ENCODE measurements around the gene TNFSF12.

TNFSF12 gene

DNA sequence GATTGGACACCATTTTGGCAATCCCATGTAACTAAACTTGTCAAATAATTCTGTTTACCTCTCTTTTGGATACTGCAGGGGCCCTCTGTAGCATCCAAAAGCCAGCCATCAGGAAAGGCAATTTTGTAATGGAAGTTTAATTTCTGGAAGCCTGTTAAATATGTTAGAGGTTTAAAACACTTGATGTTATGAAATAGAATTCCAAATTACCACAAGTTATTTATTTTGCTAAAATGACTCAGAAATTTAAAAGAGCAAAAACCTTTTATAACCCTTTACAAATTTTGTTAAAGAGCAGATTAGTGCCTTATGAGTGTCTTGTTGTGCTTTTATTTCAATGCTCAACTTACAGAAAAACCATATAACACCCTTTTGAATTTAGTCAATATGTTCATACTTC lies 20.0 kb upstream of the TNFSF12 start:
- Histone ChIP-seq H3F3A (ENCODE audit: insufficient read depth) (no peaks in the 10 kb centered on the region), H3K27ac (ENCODE audit: low read depth, low read length) (no peak overlapping the region), H3K36me3 (ENCODE audit: low read length) (no peaks in the 10 kb centered on the region), H3K4me3 (ENCODE audit: insufficient read depth, low read length, poor library complexity, severe bottlenecking) (no peak overlapping the region), H2AFZ (ENCODE audit: low read depth, low read length, severe bottlenecking) (no peak overlapping the region), H3K4me2 (ENCODE audit: low read depth, low read length, poor library complexity, severe bottlenecking) (no peak overlapping the region), H3K9me2 (replicated peaks; ENCODE audit: insufficient read depth, low read length) (no peaks in the 10 kb centered on the region), H3K79me2 (ENCODE audit: insufficient read depth, low read length) (no peaks in the 10 kb centered on the region), H3K9ac (ENCODE audit: low read length) (no peak overlapping the region), H3K27me3 (ENCODE audit: low read length) (no peaks in the 10 kb centered on the region), H3K9me3 (ENCODE audit: insufficient read depth, low read length) (no peaks in the 10 kb centered on the region; the same call in 1 of the 2 replicates), H4K20me1 (ENCODE audit: low read depth, low read length) (no peaks in the 10 kb centered on the region)
- no peak for TF ChIP-seq EZH2phosphoT487 (conservative IDR thresholded peaks at IDR 0.05; ENCODE audit: low read length)
- TF ChIP-seq, protein P1, sequence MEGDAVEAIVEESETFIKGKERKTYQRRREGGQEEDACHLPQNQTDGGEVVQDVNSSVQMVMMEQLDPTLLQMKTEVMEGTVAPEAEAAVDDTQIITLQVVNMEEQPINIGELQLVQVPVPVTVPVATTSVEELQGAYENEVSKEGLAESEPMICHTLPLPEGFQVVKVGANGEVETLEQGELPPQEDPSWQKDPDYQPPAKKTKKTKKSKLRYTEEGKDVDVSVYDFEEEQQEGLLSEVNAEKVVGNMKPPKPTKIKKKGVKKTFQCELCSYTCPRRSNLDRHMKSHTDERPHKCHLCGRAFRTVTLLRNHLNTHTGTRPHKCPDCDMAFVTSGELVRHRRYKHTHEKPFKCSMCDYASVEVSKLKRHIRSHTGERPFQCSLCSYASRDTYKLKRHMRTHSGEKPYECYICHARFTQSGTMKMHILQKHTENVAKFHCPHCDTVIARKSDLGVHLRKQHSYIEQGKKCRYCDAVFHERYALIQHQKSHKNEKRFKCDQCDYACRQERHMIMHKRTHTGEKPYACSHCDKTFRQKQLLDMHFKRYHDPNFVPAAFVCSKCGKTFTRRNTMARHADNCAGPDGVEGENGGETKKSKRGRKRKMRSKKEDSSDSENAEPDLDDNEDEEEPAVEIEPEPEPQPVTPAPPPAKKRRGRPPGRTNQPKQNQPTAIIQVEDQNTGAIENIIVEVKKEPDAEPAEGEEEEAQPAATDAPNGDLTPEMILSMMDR (IDR thresholded peaks at IDR 0.05; ENCODE audit: insufficient read depth, low read length, poor library complexity, severe bottlenecking), result no peak

DNA sequence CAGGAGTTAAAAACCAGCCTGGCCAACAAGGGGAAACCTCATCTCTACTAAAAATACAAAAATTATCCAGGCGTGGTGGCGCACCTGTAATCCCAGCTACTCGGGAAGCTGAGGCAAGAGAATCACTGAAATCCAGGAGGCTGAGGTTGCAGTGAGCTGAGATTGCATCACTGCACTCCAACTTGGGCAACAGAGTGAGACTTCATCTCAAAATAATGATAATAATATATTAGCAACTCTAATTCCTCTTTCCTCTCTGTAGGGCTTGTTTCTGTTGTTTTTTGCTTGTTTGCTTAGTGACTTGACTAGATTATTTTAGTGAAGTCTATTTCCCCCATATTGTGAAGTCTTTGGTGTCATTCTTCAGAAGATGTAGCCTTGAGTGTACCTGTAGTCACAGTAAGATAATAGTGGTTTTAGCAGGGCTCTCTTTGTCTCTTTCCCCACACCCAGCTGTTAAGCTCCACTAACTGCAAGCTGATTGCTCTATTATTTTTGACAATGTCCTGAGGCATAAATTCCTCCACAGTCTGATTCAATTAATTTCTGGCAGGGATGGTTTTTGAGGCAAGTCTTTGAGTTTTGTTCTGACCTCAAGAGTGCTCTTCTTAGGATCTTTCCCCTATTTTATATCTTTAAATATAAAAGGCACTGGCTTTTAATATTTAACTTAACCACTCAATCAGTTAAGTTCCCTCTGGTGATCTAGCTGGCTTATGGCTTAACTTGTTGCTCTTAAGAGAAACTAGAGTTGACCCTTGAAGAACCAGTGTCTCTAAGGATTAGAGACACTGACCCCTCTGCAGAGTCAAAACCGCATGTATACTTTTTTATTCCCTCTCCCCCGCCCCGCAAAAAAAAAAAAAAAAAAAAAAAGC lies 18.6 kb upstream of the TNFSF12 start:
- Histone ChIP-seq H3K9me3 (ENCODE audit: insufficient read depth, low read length) (no peaks in the 10 kb centered on the region; the same call in 1 of the 2 replicates), H4K20me1 (ENCODE audit: low read depth, low read length) (no peaks in the 10 kb centered on the region), H3K36me3 (ENCODE audit: low read length) (no peaks in the 10 kb centered on the region), H3F3A (ENCODE audit: insufficient read depth) (no peaks in the 10 kb centered on the region), H3K4me2 (ENCODE audit: low read depth, low read length, poor library complexity, severe bottlenecking) (no peak overlapping the region), H3K79me2 (ENCODE audit: insufficient read depth, low read length) (no peaks in the 10 kb centered on the region), H3K4me3 (ENCODE audit: insufficient read depth, low read length, poor library complexity, severe bottlenecking) (no peak overlapping the region), H3K9me2 (replicated peaks; ENCODE audit: insufficient read depth, low read length) (no peaks in the 10 kb centered on the region), H3K27me3 (ENCODE audit: low read length) (no peaks in the 10 kb centered on the region), H2AFZ (ENCODE audit: low read depth, low read length, severe bottlenecking) (no peak overlapping the region), H3K9ac (ENCODE audit: low read length) (no peak overlapping the region), H3K27ac (ENCODE audit: low read depth, low read length) (no peak overlapping the region)
- no peak for TF ChIP-seq EZH2phosphoT487 (conservative IDR thresholded peaks at IDR 0.05; ENCODE audit: low read length)
- TF ChIP-seq, protein P1 (IDR thresholded peaks at IDR 0.05; ENCODE audit: insufficient read depth, low read length, poor library complexity, severe bottlenecking), result no peak

DNA sequence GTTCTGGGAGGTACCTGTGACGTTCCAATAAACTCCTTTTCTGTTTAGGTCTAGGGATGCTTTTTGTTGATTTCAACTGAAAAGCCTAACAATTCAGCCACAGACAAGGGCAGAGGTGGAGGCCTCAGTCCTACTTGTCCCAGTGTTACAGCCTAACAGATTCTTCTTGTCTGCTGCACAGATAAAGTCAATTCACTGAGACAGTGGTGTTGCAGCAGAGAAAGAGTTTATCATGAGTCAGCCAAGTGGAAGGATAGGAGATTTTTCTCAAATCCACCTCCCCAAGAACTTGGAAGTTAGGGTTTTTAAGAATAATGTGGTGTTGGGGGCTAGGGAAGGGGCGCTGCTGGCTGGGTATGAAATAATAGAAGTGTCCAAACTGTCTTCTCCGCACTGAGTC lies 10.8 kb upstream of the TNFSF12 start:
- peaks cover 14% of the 10 kb centered on the region; the same call in 1 of the 2 replicates for H3K9me3 ChIP-seq (ENCODE audit: insufficient read depth, low read length)
- H2AFZ ChIP-seq (ENCODE audit: low read depth, low read length, severe bottlenecking), result no peak overlapping the region
- H3K9me2 ChIP-seq (replicated peaks; ENCODE audit: insufficient read depth, low read length), result no peaks in the 10 kb centered on the region
- TF ChIP-seq, protein P1 (IDR thresholded peaks at IDR 0.05; ENCODE audit: insufficient read depth, low read length, poor library complexity, severe bottlenecking), result no peak
- TF ChIP-seq EZH2phosphoT487 (conservative IDR thresholded peaks at IDR 0.05; ENCODE audit: low read length), result no peak
- no peak overlapping the region for H3K9ac ChIP-seq (ENCODE audit: low read length)
- H4K20me1 ChIP-seq (ENCODE audit: low read depth, low read length), result no peaks in the 10 kb centered on the region
- no peak overlapping the region for H3K27ac ChIP-seq (ENCODE audit: low read depth, low read length)
- no peaks in the 10 kb centered on the region for H3F3A ChIP-seq (ENCODE audit: insufficient read depth)
- H3K79me2 ChIP-seq (ENCODE audit: insufficient read depth, low read length), result no peaks in the 10 kb centered on the region
- no peak overlapping the region for H3K4me2 ChIP-seq (ENCODE audit: low read depth, low read length, poor library complexity, severe bottlenecking)
- H3K27me3 ChIP-seq (ENCODE audit: low read length), result no peaks in the 10 kb centered on the region
- H3K36me3 ChIP-seq (ENCODE audit: low read length), result no peaks in the 10 kb centered on the region
- no peak overlapping the region for H3K4me3 ChIP-seq (ENCODE audit: insufficient read depth, low read length, poor library complexity, severe bottlenecking)

Measured in SU-DHL-6 (cell line).